SK-N-SH (cell line): Measurements from ENCODE around the gene DPYSL5. TPM values are rescaled to one million over a fixed set of nuclear protein-coding genes. Genes with fewer than 3 reads are reported as not detected.

Experiments used
- CTCF ChIA-PET: fragments of 300-600, 350-600 bp; formaldehyde crosslinking; extraction: SDS; loops from one replicate; lab custom pipeline; 2021; lab: Yijun Ruan, JAX
- POLR2A ChIA-PET: fragments of 350-600 bp; sonication (Branson Sonifier 250); formaldehyde crosslinking; extraction: SDS; loops from one replicate; lab custom pipeline; 2020; ENCODE audit warnings: antibody characterized with exemption, inconsistent platforms; lab: Yijun Ruan, JAX
- DNase-seq: peaks from one replicate; pipeline ENCODE4 v3.0.0; 2012
- H2AFZ ChIP-seq: fragments of 200-600 bp; sonication (generic); 2 replicates; pipeline ENCODE4 v1.8.1; 2016; ENCODE audit warnings: antibody characterized with exemption, mild to moderate bottlenecking, low read depth
- H3F3A ChIP-seq: fragments of 200-600 bp; sonication (generic); replicated peaks from 2 replicates; pipeline ENCODE3; 2016; ENCODE audit warnings: antibody characterized with exemption, mild to moderate bottlenecking; ENCODE audit not compliant: insufficient read depth
- H3K27ac ChIP-seq, 2 experiments: fragments of 200-500 bp in 1 of 2; fragments of 200-600 bp in 1 of 2; sonication (Bioruptor generic) in 1 of 2; sonication (generic), shearing (Covaris generic) in 1 of 2; 2 replicates each; pipeline versions ENCODE4 v1.5.1 to v1.6.1; 2014 to 2016; ENCODE audit warnings: low read depth in 2 of 2, inconsistent platforms in 1 of 2, low read length in 1 of 2, mild to moderate bottlenecking in 1 of 2, mixed read lengths in 1 of 2
- H3K27me3 ChIP-seq: fragments of 200-600 bp; sonication (generic), shearing (Covaris generic); 2 replicates; pipeline ENCODE4 v1.6.1; 2016; ENCODE audit warnings: mixed run types; ENCODE audit not compliant: insufficient read depth
- H3K36me3 ChIP-seq, 2 experiments: fragments of 200-500 bp in 1 of 2; fragments of 200-600 bp in 1 of 2; sonication (Bioruptor generic) in 1 of 2; sonication (generic) in 1 of 2; replicated peaks in 1 of 2; 2 replicates each; pipeline versions ENCODE3 to v1.5.1; 2014 to 2016; ENCODE audit warnings: low read length in 1 of 2, mild to moderate bottlenecking in 1 of 2; ENCODE audit not compliant: insufficient read depth in 2 of 2, control insufficient read depth in 1 of 2
- H3K4me1 ChIP-seq, 2 experiments: fragments of 200-500 bp in 1 of 2; fragments of 200-600 bp in 1 of 2; sonication (Bioruptor generic) in 1 of 2; sonication (generic), shearing (Covaris generic) in 1 of 2; 2 replicates each; pipeline versions ENCODE4 v1.5.1 to v1.6.1; 2014 to 2016; ENCODE audit warnings: low read depth in 1 of 2, low read length in 1 of 2, mixed run types in 1 of 2; ENCODE audit not compliant: insufficient read depth in 2 of 2, control insufficient read depth in 1 of 2
- H3K4me2 ChIP-seq: fragments of 200-600 bp; sonication (generic), shearing (Covaris generic); 2 replicates; pipeline ENCODE4 v1.6.1; 2017; ENCODE audit warnings: mixed run types
- H3K4me3 ChIP-seq, 2 experiments: fragments of 200-500 bp in 1 of 2; fragments of 200-600 bp in 1 of 2; sonication (Bioruptor generic) in 1 of 2; sonication (generic), shearing (Covaris generic) in 1 of 2; 2 replicates each; pipeline versions ENCODE4 v1.5.1 to v1.8.1; 2014 to 2016; ENCODE audit warnings: low read depth in 2 of 2, inconsistent platforms in 1 of 2, low read length in 1 of 2, mild to moderate bottlenecking in 1 of 2, mixed read lengths in 1 of 2, moderate library complexity in 1 of 2
- H3K79me2 ChIP-seq: fragments of 200-600 bp; sonication (generic); 2 replicates; pipeline ENCODE4 v1.8.1; 2017; ENCODE audit warnings: mild to moderate bottlenecking; ENCODE audit not compliant: insufficient read depth
- H3K9ac ChIP-seq: fragments of 200-600 bp; sonication (generic); 2 replicates; pipeline ENCODE4 v1.6.1; 2017; ENCODE audit warnings: mixed run types
- H3K9me2 ChIP-seq: fragments of 200-600 bp; sonication (generic); 2 replicates; pipeline ENCODE4 v1.6.1; 2017; ENCODE audit warnings: mixed run types
- H3K9me3 ChIP-seq: fragments of 200-600 bp; sonication (generic); 2 replicates; pipeline ENCODE4 v1.6.1; 2017; ENCODE audit warnings: mixed run types, mild to moderate bottlenecking, moderate library complexity
- H4K20me1 ChIP-seq: fragments of 200-600 bp; sonication (generic); 2 replicates; pipeline ENCODE4 v1.6.1; 2017; ENCODE audit warnings: mild to moderate bottlenecking, mixed run types; ENCODE audit not compliant: insufficient read depth
- CHD2 ChIP-seq: fragments of 150-350 bp; IDR thresholded peaks from 2 replicates; pipeline ENCODE4 v1.6.1; 2018; ENCODE audit warnings: low read length; ENCODE audit not compliant: partially characterized antibody
- ELF1 ChIP-seq: IDR thresholded peaks from 2 replicates; pipeline ENCODE4 v1.4.0; 2012
- EP300 ChIP-seq, 2 experiments: IDR thresholded peaks; 2 replicates each; pipeline versions ENCODE4 v1.4.0 to v1.6.1; 2012; ENCODE audit warnings: borderline replicate concordance in 1 of 2, low read depth in 1 of 2, low read length in 1 of 2
- GABPA ChIP-seq: IDR thresholded peaks from 2 replicates; pipeline ENCODE4 v1.4.0; 2012; ENCODE audit warnings: low read depth, mild to moderate bottlenecking
- MXI1 ChIP-seq: IDR thresholded peaks from 2 replicates; pipeline ENCODE4 v1.6.1; 2012; ENCODE audit warnings: mild to moderate bottlenecking, low read depth, low read length, improper control_type of control experiment
- RAD21 ChIP-seq: IDR thresholded peaks from 2 replicates; pipeline ENCODE4 v1.6.1; 2012; ENCODE audit warnings: mild to moderate bottlenecking, low read length
- RFX5 ChIP-seq: IDR thresholded peaks from 2 replicates; pipeline ENCODE4 v1.6.1; 2012; ENCODE audit warnings: mild to moderate bottlenecking, improper control_type of control experiment, low read length
- RXRA ChIP-seq: IDR thresholded peaks from 2 replicates; pipeline ENCODE4 v1.4.0; 2012; ENCODE audit warnings: low read depth, mild to moderate bottlenecking, borderline replicate concordance
- SIN3A ChIP-seq: IDR thresholded peaks from 2 replicates; pipeline ENCODE4 v1.6.1; 2012; ENCODE audit warnings: low read depth, mild to moderate bottlenecking, low read length, moderate library complexity, borderline replicate concordance
- SMC3 ChIP-seq: IDR thresholded peaks from 2 replicates; pipeline ENCODE4 v1.6.1; 2012; ENCODE audit warnings: low read depth, low read length, improper control_type of control experiment
- TCF12 ChIP-seq: IDR thresholded peaks from 2 replicates; pipeline ENCODE4 v1.4.0; 2012
- TEAD4 ChIP-seq: IDR thresholded peaks from 2 replicates; pipeline ENCODE4 v1.4.0; 2012; ENCODE audit warnings: mild to moderate bottlenecking, borderline replicate concordance; ENCODE audit not compliant: insufficient read depth
- WGBS: methylation state at CpG from one replicate; pipeline ENCODE4 v1.1.6; 2017; ENCODE audit warnings: low lambda C conversion rate; 5-methylcytosine and 5-hydroxymethylcytosine counted together
- polyA plus RNA-seq, 3 experiments: library from polyadenylated mRNA; depleted of rRNA; stranded (reverse); fragments of >200 nt; gene quantifications; 2 replicates each; pipeline ENCODE4 v1.2.3, GENCODE V29; 2012
- TF ChIP-seq, protein P1 (sequence below): IDR thresholded peaks from 2 replicates; pipeline ENCODE4 v1.6.1; 2012; ENCODE audit warnings: mild to moderate bottlenecking, low read depth, low read length, moderate library complexity
- TF ChIP-seq, protein P2 (sequence below): IDR thresholded peaks from 2 replicates; pipeline ENCODE4; 2012
- TF ChIP-seq, protein P3 (sequence below): IDR thresholded peaks from 2 replicates; pipeline ENCODE4 v1.4.0; 2012; ENCODE audit warnings: low read depth
- TF ChIP-seq, protein P4 (sequence below): fragments of 150-350 bp; IDR thresholded peaks from 2 replicates; pipeline ENCODE4 v1.6.1; 2016; ENCODE audit warnings: mild to moderate bottlenecking, low read depth, low read length

The DPYSL5 gene
- polyA plus RNA-seq, 1 of the 3 experiments (the other 2 are of a cell fraction), result 0.79 TPM

DNA sequence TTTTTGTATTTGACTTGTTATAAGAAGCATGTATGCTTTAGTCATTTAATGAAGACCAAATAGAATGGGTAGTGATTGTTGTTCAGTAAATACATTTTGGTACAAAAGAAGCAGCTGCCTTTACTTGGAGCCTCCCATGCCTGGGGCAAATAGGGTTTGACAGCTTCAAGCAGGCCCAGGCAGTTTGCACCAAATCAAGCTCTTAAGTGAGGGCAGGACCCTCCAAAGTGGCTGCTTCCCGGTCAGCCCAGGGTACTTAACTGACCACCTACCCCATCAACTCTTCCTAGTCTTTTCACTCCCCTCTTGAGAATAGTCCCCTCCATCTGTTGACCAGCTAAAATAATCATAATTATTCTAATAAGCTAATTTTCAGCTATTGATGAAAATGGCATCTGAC, 127.7 kb downstream of the DPYSL5 start:
- POLR2A ChIA-PET, result interaction anchor here (1.1 kb wide), 1 partner anchor 9 kb away, joined by 3 read pairs; no protein-coding TSS in a partner anchor
- no peaks in the 10 kb centered on the region for H3K9me2 ChIP-seq
- H3K27me3 ChIP-seq, result no peaks in the 10 kb centered on the region
- H3K27ac ChIP-seq, result no peak overlapping the region
- TF ChIP-seq CHD2 (no peak), TCF12 (no peak), SMC3 (no peak), RFX5 (no peak), SIN3A (no peak), TEAD4 (no peak), EP300 (IDR thresholded peaks at IDR 0.05; ENCODE audit: borderline replicate concordance in 1 of 2, low read depth in 1 of 2, low read length in 1 of 2) (no peak), MXI1 (no peak), RXRA (no peak), GABPA (no peak), ELF1 (no peak), RAD21 (no peak)
- TF ChIP-seq, protein P1, sequence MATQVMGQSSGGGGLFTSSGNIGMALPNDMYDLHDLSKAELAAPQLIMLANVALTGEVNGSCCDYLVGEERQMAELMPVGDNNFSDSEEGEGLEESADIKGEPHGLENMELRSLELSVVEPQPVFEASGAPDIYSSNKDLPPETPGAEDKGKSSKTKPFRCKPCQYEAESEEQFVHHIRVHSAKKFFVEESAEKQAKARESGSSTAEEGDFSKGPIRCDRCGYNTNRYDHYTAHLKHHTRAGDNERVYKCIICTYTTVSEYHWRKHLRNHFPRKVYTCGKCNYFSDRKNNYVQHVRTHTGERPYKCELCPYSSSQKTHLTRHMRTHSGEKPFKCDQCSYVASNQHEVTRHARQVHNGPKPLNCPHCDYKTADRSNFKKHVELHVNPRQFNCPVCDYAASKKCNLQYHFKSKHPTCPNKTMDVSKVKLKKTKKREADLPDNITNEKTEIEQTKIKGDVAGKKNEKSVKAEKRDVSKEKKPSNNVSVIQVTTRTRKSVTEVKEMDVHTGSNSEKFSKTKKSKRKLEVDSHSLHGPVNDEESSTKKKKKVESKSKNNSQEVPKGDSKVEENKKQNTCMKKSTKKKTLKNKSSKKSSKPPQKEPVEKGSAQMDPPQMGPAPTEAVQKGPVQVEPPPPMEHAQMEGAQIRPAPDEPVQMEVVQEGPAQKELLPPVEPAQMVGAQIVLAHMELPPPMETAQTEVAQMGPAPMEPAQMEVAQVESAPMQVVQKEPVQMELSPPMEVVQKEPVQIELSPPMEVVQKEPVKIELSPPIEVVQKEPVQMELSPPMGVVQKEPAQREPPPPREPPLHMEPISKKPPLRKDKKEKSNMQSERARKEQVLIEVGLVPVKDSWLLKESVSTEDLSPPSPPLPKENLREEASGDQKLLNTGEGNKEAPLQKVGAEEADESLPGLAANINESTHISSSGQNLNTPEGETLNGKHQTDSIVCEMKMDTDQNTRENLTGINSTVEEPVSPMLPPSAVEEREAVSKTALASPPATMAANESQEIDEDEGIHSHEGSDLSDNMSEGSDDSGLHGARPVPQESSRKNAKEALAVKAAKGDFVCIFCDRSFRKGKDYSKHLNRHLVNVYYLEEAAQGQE, result no peak
- TF ChIP-seq, protein P2, sequence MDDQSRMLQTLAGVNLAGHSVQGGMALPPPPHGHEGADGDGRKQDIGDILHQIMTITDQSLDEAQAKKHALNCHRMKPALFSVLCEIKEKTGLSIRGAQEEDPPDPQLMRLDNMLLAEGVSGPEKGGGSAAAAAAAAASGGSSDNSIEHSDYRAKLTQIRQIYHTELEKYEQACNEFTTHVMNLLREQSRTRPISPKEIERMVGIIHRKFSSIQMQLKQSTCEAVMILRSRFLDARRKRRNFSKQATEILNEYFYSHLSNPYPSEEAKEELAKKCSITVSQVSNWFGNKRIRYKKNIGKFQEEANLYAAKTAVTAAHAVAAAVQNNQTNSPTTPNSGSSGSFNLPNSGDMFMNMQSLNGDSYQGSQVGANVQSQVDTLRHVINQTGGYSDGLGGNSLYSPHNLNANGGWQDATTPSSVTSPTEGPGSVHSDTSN, result no peak
- TF ChIP-seq, protein P3, sequence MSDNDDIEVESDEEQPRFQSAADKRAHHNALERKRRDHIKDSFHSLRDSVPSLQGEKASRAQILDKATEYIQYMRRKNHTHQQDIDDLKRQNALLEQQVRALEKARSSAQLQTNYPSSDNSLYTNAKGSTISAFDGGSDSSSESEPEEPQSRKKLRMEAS, result no peak
- TF ChIP-seq, protein P4, sequence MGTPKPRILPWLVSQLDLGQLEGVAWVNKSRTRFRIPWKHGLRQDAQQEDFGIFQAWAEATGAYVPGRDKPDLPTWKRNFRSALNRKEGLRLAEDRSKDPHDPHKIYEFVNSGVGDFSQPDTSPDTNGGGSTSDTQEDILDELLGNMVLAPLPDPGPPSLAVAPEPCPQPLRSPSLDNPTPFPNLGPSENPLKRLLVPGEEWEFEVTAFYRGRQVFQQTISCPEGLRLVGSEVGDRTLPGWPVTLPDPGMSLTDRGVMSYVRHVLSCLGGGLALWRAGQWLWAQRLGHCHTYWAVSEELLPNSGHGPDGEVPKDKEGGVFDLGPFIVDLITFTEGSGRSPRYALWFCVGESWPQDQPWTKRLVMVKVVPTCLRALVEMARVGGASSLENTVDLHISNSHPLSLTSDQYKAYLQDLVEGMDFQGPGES, result no peak
- CTCF ChIA-PET, result interaction anchor here (0.6 to 25.8 kb wide), 13 partner anchors 9 to 216 kb away, joined by 3 to 257 read pairs (median 3); no protein-coding TSS in a partner anchor
- no peak overlapping the region for H3K4me3 ChIP-seq
- H3K4me2 ChIP-seq, result no peak overlapping the region
- DNase-seq, result no peak
- H3F3A ChIP-seq, result peaks cover 4% of the 10 kb centered on the region
- WGBS, result 71% methylated on average over 1 of the region's 1 CpG
- H3K36me3 ChIP-seq, result no peaks in the 10 kb centered on the region
- H2AFZ ChIP-seq, result no peak overlapping the region
- peaks cover 0 to 32% of the 10 kb centered on the region in 2 experiments; a peak in 2 of 4 replicates for H3K4me1 ChIP-seq
- H3K9ac ChIP-seq, result no peak overlapping the region
- no peaks in the 10 kb centered on the region for H3K79me2 ChIP-seq
- no peaks in the 10 kb centered on the region for H3K9me3 ChIP-seq
- no peaks in the 10 kb centered on the region; the same call in 1 of the 2 replicates for H4K20me1 ChIP-seq
